Neural progenitor cell (in vitro differentiated cells): ENCODE data around the gene BCAN.

Experiments used
- EZH2 ChIP-seq: fragments of 200-600 bp; sonication (generic); IDR thresholded peaks from 2 replicates; pipeline ENCODE4 v1.6.1; 2017; ENCODE audit warnings: antibody characterized with exemption, mild to moderate bottlenecking, moderate library complexity
- EZH2phosphoT487 ChIP-seq: fragments of 200-600 bp; sonication (generic); IDR thresholded peaks from 2 replicates; pipeline ENCODE4 v1.6.1; 2017; ENCODE audit warnings: antibody characterized with exemption
- TF ChIP-seq, protein P1 (sequence below): fragments of 200-600 bp; sonication (generic); IDR thresholded peaks from 2 replicates; pipeline ENCODE4 v1.5.1; 2017; ENCODE audit warnings: antibody characterized with exemption, mild to moderate bottlenecking

DNA sequence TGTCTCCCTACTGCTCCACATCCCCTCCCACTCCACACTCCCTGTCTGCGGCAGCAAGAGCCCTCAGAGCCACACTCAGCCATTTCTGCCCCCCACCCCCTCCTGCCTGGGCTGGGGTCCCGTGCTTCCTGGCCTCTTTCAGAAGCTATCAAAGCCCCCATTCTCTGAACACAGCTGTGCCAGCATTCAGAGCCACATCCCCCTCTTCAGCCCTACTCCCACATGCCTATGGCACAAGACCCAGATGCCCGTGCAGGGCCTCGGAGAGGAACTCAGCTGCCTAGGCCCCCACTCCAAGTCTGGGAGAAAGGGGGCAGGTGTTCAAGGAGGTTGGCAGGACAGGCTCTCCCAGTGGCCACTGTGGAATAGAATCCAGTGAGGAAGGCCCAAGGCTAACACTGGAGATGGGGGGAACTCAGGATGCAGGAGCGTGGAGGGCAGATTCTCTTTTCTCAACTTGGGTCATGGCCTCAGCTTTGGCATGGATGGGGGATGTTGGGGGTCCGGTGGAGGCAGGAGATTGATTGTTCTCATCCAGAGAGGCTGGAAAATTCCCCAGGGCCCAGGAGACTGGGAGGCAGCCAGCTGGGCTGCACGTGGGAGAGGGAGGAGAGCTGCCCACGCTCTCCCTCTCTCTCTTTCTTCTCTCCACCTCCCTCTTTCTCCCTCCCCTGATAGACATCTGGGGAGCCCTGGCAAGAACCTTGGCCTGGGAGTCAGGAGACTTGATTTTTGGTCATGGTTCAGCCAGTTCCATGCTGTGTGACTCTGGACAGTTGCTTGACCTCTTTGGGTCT, 3.5 kb upstream of the BCAN start:
- TF ChIP-seq, protein P1, sequence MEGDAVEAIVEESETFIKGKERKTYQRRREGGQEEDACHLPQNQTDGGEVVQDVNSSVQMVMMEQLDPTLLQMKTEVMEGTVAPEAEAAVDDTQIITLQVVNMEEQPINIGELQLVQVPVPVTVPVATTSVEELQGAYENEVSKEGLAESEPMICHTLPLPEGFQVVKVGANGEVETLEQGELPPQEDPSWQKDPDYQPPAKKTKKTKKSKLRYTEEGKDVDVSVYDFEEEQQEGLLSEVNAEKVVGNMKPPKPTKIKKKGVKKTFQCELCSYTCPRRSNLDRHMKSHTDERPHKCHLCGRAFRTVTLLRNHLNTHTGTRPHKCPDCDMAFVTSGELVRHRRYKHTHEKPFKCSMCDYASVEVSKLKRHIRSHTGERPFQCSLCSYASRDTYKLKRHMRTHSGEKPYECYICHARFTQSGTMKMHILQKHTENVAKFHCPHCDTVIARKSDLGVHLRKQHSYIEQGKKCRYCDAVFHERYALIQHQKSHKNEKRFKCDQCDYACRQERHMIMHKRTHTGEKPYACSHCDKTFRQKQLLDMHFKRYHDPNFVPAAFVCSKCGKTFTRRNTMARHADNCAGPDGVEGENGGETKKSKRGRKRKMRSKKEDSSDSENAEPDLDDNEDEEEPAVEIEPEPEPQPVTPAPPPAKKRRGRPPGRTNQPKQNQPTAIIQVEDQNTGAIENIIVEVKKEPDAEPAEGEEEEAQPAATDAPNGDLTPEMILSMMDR, result no peak
- TF ChIP-seq EZH2 (no peak), EZH2phosphoT487 (no peak)
